ENCODE data around the gene MAST2.

Gene MAST2

DNA sequence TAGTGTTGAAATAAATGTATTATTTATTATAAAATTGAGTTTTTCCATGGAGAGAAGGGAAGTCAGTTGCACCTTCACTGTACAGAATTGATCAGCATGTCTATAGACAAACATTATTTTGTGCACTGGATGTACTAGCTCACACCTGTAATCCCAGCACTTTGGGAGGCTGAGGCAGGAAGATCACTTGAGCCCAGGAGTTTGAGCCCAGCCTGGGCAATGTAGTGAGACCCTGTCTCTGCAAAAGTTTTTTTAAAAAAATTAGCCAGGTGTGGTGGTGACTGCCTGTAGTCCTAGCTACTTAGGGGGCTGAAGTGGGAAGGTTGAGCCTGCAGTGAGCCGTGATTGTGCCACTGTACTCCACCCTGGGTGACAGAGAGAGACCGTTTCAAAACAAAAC is 87.7 kb downstream of the MAST2 start:
- no peaks in the 10 kb centered on the region for H4K20me1 ChIP-seq (ENCODE audit: insufficient read depth, low read length)
- TF ChIP-seq, protein P1, sequence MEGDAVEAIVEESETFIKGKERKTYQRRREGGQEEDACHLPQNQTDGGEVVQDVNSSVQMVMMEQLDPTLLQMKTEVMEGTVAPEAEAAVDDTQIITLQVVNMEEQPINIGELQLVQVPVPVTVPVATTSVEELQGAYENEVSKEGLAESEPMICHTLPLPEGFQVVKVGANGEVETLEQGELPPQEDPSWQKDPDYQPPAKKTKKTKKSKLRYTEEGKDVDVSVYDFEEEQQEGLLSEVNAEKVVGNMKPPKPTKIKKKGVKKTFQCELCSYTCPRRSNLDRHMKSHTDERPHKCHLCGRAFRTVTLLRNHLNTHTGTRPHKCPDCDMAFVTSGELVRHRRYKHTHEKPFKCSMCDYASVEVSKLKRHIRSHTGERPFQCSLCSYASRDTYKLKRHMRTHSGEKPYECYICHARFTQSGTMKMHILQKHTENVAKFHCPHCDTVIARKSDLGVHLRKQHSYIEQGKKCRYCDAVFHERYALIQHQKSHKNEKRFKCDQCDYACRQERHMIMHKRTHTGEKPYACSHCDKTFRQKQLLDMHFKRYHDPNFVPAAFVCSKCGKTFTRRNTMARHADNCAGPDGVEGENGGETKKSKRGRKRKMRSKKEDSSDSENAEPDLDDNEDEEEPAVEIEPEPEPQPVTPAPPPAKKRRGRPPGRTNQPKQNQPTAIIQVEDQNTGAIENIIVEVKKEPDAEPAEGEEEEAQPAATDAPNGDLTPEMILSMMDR (IDR thresholded peaks at IDR 0.05; ENCODE audit: low read length): no peak
- no peak for TF ChIP-seq EZH2phosphoT487 (IDR thresholded peaks at IDR 0.05; ENCODE audit: low read length)
- TF ChIP-seq EZH2 (optimal IDR thresholded peaks at IDR 0.05; ENCODE audit: low read depth, low read length): no peak
- peaks cover 16% of the 10 kb centered on the region for H3K79me2 ChIP-seq (ENCODE audit: low read length)
- no peaks in the 10 kb centered on the region for H3K36me3 ChIP-seq (replicated peaks; ENCODE audit: insufficient read depth, low read length)
- H3K9ac ChIP-seq (ENCODE audit: low read length): no peak overlapping the region
- H3F3A ChIP-seq (ENCODE audit: insufficient read depth, low read length): no peaks in the 10 kb centered on the region
- H3K4me2 ChIP-seq (ENCODE audit: low read depth, low read length): no peak overlapping the region
- H3K4me1 ChIP-seq (ENCODE audit: low read length): no peaks in the 10 kb centered on the region
- no peaks in the 10 kb centered on the region for H3K9me2 ChIP-seq (replicated peaks; ENCODE audit: insufficient read depth, low read length)
- no peak overlapping the region for H3K4me3 ChIP-seq (ENCODE audit: low read length)
- H3K9me3 ChIP-seq (replicated peaks; ENCODE audit: insufficient read depth, low read length): no peaks in the 10 kb centered on the region
- no peak overlapping the region for H3K27ac ChIP-seq (ENCODE audit: low read length)
- no peak overlapping the region for H2AFZ ChIP-seq (ENCODE audit: low read length)
- DNase-seq: no peak
- H3K27me3 ChIP-seq (replicated peaks; ENCODE audit: insufficient read depth, low read length): no peaks in the 10 kb centered on the region

DNA sequence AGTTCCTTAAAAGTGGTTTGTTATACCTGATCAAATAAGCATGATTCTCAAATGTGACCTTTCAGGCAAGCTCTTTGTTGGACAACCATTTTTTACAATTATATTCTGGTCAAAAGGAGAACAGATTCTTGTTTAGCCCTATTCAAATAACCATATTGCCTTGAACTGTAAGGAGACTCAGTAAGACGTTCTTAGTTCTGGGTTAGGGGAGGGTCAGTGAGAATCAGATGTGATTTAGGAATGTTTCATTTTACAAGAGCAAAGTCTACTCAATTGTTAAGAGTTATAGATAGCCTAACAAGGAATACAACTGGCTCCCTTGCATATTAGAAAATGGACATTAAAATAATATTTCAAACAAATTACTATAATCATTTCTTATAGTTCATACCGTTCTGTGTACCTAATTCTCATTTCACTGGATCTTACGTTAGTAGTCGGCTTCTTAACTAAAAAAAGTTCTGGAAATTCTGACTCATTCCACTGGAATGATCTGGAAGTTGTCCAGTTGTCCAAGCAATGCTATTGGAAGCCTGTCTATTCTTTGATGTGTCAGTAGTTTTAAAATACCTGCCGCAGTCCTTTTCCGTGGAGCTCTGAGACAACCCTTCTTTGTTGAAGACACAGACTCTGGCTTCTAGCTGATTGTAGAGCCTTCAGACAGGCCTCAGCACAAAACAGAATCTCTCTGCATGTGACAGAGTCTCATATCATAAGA is 88.8 kb downstream of the MAST2 start:
- no peak for DNase-seq
- Histone ChIP-seq H3K79me2 (ENCODE audit: low read length) (peaks cover 12% of the 10 kb centered on the region), H3K4me1 (ENCODE audit: low read length) (no peaks in the 10 kb centered on the region), H3F3A (ENCODE audit: insufficient read depth, low read length) (no peaks in the 10 kb centered on the region), H3K36me3 (replicated peaks; ENCODE audit: insufficient read depth, low read length) (no peaks in the 10 kb centered on the region), H3K9me3 (replicated peaks; ENCODE audit: insufficient read depth, low read length) (no peaks in the 10 kb centered on the region), H2AFZ (ENCODE audit: low read length) (no peak overlapping the region), H3K9ac (ENCODE audit: low read length) (no peak overlapping the region), H3K4me3 (ENCODE audit: low read length) (no peak overlapping the region), H3K27me3 (replicated peaks; ENCODE audit: insufficient read depth, low read length) (no peaks in the 10 kb centered on the region), H4K20me1 (ENCODE audit: insufficient read depth, low read length) (no peaks in the 10 kb centered on the region), H3K9me2 (replicated peaks; ENCODE audit: insufficient read depth, low read length) (no peaks in the 10 kb centered on the region), H3K4me2 (ENCODE audit: low read depth, low read length) (no peak overlapping the region), H3K27ac (ENCODE audit: low read length) (no peak overlapping the region)
- TF ChIP-seq EZH2phosphoT487 (IDR thresholded peaks at IDR 0.05; ENCODE audit: low read length) (no peak), EZH2 (optimal IDR thresholded peaks at IDR 0.05; ENCODE audit: low read depth, low read length) (no peak)
- TF ChIP-seq, protein P1 (IDR thresholded peaks at IDR 0.05; ENCODE audit: low read length): no peak

GRCh38 chr1:45894331-45894730 is 90.9 kb downstream of the MAST2 start:
- Histone ChIP-seq H3F3A (ENCODE audit: insufficient read depth, low read length) (no peaks in the 10 kb centered on the region), H4K20me1 (ENCODE audit: insufficient read depth, low read length) (no peaks in the 10 kb centered on the region), H3K4me1 (ENCODE audit: low read length) (no peaks in the 10 kb centered on the region), H3K27ac (ENCODE audit: low read length) (no peak overlapping the region), H3K4me2 (ENCODE audit: low read depth, low read length) (no peak overlapping the region), H3K79me2 (ENCODE audit: low read length) (peaks cover 21% of the 10 kb centered on the region), H3K27me3 (replicated peaks; ENCODE audit: insufficient read depth, low read length) (no peaks in the 10 kb centered on the region), H3K9me3 (replicated peaks; ENCODE audit: insufficient read depth, low read length) (no peaks in the 10 kb centered on the region), H3K36me3 (replicated peaks; ENCODE audit: insufficient read depth, low read length) (no peaks in the 10 kb centered on the region), H3K9me2 (replicated peaks; ENCODE audit: insufficient read depth, low read length) (no peaks in the 10 kb centered on the region), H3K4me3 (ENCODE audit: low read length) (no peak overlapping the region), H3K9ac (ENCODE audit: low read length) (no peak overlapping the region), H2AFZ (ENCODE audit: low read length) (no peak overlapping the region)
- TF ChIP-seq, protein P1 (IDR thresholded peaks at IDR 0.05; ENCODE audit: low read length): no peak
- no peak for TF ChIP-seq EZH2 (optimal IDR thresholded peaks at IDR 0.05; ENCODE audit: low read depth, low read length)
- no peak for TF ChIP-seq EZH2phosphoT487 (IDR thresholded peaks at IDR 0.05; ENCODE audit: low read length)
- DNase-seq: no peak
